AG09309 (cell line): ENCODE results near the gene LCA5L.
"Not testable (repeated sequence)": the region's sequence is repeated elsewhere in the genome, so short reads cannot be mapped to it uniquely, and the experiment has no call there.

Experiments
- DNase-seq: peaks from one replicate; pipeline ENCODE4 v3.0.0-alpha.2; 2010; ENCODE audit warnings: low read depth
- H3K4me3 ChIP-seq: 2 replicates; pipeline ENCODE4 v1.5.1; 2011; ENCODE audit warnings: mild to moderate bottlenecking, low read depth, low read length, moderate library complexity; ENCODE audit not compliant: control insufficient read depth
- TF ChIP-seq, protein P1 (sequence below): IDR thresholded peaks from 2 replicates; pipeline ENCODE4 v1.5.1; 2011; ENCODE audit warnings: mild to moderate bottlenecking, low read depth, low read length, inconsistent platforms; ENCODE audit not compliant: insufficient read depth, control insufficient read depth; ENCODE audit errors: missing control alignments

LCA5L gene

DNA sequence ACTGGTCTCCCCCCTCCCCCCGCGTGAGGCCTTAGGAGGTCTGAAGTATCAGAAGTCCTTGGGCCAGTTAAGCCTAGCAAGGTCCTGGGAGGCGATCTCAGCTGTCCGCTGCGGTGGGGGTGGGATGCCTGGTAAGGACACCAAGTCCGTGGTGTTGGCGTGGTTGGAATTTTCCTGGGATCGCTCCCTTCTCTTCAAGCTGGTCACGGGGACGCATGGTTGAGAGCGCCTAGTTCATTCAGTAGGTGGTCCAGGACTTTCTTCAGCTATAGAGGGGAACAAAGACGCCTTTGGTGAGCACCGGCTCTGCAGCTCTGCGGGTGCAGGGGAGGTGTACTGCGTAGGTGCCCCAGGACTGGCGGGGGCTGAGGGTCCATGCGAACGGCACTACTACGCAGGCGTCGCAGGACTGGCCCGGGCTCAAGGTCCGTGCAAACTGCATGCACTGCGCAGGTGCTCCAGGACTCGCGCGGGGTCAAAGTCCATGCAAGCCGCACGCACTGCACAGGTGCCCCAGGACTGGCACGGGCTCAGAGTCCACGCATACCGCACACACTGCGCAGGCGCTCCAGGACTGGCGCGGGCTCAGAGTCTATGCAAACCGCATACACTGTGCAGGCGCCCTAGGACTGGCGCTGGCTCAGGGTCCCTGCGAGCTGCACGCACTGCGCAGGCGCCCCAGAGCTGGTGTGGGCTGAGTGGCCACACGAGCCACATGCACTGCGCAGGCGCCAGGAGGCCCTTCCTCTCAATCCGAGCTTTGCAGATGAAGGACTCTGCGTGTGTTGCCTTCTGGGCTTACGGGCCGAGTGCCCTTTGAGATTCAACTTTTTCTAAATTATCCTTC is 60.1 kb downstream of the LCA5L start:
- peak; percentile 33 for DNase-seq
- TF ChIP-seq, protein P1, sequence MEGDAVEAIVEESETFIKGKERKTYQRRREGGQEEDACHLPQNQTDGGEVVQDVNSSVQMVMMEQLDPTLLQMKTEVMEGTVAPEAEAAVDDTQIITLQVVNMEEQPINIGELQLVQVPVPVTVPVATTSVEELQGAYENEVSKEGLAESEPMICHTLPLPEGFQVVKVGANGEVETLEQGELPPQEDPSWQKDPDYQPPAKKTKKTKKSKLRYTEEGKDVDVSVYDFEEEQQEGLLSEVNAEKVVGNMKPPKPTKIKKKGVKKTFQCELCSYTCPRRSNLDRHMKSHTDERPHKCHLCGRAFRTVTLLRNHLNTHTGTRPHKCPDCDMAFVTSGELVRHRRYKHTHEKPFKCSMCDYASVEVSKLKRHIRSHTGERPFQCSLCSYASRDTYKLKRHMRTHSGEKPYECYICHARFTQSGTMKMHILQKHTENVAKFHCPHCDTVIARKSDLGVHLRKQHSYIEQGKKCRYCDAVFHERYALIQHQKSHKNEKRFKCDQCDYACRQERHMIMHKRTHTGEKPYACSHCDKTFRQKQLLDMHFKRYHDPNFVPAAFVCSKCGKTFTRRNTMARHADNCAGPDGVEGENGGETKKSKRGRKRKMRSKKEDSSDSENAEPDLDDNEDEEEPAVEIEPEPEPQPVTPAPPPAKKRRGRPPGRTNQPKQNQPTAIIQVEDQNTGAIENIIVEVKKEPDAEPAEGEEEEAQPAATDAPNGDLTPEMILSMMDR, result no peak
- H3K4me3 ChIP-seq, result peak overlapping the region; percentile 20

DNA sequence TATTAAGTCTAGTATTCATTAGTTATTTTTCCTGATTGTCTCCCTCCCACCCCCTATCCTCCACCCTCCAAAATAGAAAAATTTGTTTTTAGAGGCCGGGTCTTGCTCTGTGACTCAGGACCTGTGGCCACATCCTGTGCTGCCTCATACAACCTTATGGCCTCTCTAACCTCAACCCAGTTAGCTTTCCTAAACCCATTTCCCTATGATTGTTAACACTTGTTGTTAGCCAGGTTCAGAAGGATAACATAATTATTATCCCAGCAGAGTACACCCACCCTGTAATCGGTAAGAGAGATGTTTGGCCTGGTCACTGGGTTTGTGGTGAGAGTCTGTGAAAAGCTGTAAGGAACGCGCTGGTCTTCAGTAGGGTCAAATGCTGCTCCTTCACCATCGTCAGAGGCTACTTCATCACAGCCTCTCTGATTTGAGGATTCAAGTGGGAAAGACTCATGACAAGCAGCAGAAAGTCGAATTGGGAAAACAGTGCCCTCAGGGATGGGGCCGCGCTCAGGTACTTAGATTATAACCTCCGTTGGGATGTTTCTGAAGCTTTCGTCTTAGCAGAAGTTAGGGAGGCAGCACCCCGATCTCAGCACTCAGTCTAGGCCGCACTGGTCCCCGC is 60.8 kb downstream of the LCA5L start:
- TF ChIP-seq, protein P1, result no peak
- H3K4me3 ChIP-seq, result no peak overlapping the region
- no peak for DNase-seq

DNA sequence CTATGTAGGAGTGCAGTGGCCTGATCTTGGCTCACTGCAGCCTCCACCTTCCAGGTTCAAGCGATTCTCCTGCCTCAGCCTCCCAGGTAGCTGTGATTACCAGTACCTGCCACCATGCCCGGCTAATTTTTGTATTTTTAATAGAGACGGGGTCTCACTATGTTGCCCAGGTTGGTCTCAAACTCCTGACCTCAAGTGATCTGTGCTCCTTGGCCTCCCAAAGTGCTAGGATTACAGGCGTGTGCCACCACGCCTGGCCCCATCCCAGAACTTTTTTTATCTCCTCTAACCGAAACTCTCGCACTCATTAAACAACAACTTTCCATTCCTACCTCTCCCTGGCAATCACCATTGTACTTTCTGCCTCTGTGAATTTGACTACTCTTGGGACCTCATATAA is 63.5 kb downstream of the LCA5L start:
- not testable (repeated sequence) for H3K4me3 ChIP-seq, DNase-seq

DNA sequence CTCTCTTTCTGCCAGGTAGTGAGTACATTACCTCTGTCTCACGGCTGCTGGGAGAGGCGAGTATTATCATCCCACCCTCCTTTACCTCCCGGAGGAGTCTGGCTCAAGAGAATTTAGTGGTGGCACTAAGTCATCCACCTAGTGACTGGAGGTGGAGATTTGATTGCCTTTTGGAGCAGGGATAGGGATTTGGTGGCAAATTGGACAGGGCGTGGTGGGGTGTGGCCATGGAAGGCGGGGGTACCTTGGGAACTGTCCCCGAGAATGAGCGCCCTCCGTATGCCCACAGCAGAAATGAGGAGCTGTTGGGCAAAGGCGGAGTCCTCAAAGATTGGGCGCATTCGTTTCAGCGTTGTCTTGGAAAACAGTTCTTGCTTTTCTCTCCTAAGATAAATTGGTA is 64.6 kb downstream of the LCA5L start:
- DNase-seq, result no peak
- TF ChIP-seq, protein P1, result no peak
- peak overlapping the region; percentile 97 for H3K4me3 ChIP-seq

DNA sequence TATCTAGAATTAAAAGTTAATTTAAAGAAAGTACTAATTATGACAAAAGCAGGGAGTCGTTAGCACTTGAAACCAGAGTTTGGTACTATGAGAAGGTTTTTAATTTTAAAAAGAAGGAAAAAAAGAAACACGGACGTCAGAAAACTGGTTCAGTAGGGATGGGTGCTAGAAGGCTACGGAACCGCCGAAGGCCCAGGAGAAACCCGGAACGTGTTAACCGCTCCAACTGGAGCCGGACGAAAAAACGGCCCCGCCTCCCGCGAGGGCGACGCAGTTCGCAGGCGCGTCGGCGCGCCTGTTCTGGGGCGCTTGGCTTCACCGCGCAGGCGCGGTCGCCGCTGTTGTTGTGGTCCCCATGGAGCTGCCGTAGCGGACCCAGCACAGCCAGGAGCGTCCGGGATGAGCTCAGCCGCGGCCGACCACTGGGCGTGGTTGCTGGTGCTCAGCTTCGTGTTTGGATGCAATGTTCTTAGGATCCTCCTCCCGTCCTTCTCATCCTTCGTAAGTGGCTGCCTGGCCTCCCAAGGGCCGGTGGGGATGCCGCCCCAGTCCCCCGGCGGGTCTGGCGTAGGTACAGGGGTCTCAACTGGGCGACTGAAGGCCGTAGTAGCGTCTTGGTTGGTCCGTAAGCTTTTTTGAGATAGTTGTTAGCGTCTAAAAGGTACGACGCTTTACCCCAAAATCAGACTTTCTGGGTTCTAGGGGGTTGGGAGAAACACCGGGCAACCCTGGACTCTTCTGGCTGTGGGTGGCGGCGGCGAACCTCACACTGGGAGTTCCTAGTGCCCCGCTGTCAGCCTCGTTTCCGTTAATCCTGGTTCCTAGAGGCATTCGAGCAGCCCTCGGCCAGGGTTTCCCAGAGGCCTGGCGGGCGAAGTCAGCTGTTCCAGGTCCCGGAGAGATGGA is 65.3 kb downstream of the LCA5L start:
- peak; percentile 77 for DNase-seq
- TF ChIP-seq, protein P1, result no peak
- H3K4me3 ChIP-seq, result peak overlapping the region; percentile 97

DNA sequence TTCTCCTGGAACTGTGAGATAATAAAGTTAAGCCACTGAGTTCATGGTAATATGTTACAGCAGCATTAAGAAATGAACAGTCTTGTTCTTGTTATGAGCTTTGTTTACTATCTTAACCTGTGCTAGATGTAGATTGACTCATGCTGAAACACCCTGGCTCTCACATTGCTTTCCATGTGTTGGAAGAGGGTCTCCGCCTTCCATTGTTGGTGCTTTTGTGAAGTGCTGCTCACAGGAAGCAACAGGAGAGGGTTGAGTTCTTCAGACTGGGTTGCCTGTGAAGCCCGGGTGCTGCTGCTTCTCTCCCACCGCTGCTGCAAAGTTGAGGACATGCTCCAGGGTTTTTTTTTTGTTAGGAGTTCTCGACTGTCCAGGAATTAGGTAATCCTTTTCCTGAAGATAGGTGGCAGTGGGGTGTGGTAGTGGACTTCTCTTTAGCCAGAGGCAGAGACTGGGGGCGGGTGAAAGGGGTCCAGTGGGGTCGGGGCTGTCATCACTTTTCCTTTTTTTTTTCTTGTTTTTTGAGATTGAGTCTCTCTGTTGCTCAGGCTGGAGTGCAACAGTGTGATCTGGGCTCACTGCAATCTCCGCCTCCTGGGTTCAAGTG is 68.0 kb downstream of the LCA5L start:
- TF ChIP-seq, protein P1, result no peak
- no peak overlapping the region for H3K4me3 ChIP-seq
- no peak for DNase-seq
